ENCODE data around the gene ZFYVE21. TPM values are rescaled to one million over a fixed set of nuclear protein-coding genes. Genes with fewer than 3 reads are reported as not detected.

ZFYVE21 gene
- total RNA-seq, 1 donor = 2.0 TPM

GRCh38 chr14:103731916-103732867 lies 16.6 kb downstream of the ZFYVE21 start:
- Histone ChIP-seq H3K27me3 (ENCODE audit: insufficient read depth, low read length) (no peaks in the 10 kb centered on the region), H3K4me3 (ENCODE audit: low read length) (no peak overlapping the region), H3K9me3 (ENCODE audit: low read depth, low read length) (no peaks in the 10 kb centered on the region), H3K4me1 (ENCODE audit: insufficient read depth, low read length) (no peaks in the 10 kb centered on the region)

- H3K4me3 ChIP-seq (ENCODE audit: low read length) = no peak overlapping the region
- H3K9me3 ChIP-seq (ENCODE audit: low read depth, low read length) = no peaks in the 10 kb centered on the region
- H3K27me3 ChIP-seq (ENCODE audit: insufficient read depth, low read length) = no peaks in the 10 kb centered on the region
- no peaks in the 10 kb centered on the region for H3K4me1 ChIP-seq (ENCODE audit: insufficient read depth, low read length)
These were observed 17.4 kb downstream of the ZFYVE21 start for GRCh38 chr14:103732868-103733620.

- Histone ChIP-seq H3K9me3 (ENCODE audit: low read depth, low read length) (no peaks in the 10 kb centered on the region), H3K27me3 (ENCODE audit: insufficient read depth, low read length) (no peaks in the 10 kb centered on the region), H3K4me3 (ENCODE audit: low read length) (no peak overlapping the region), H3K4me1 (ENCODE audit: insufficient read depth, low read length) (no peaks in the 10 kb centered on the region)
These were observed 18.0 kb downstream of the ZFYVE21 start for GRCh38 chr14:103733651-103734050.

GRCh38 chr14:103734081-103734888 lies 18.7 kb downstream of the ZFYVE21 start:
- Histone ChIP-seq H3K4me3 (ENCODE audit: low read length) (no peak overlapping the region), H3K4me1 (ENCODE audit: insufficient read depth, low read length) (no peaks in the 10 kb centered on the region), H3K27me3 (ENCODE audit: insufficient read depth, low read length) (no peaks in the 10 kb centered on the region)

GRCh38 chr14:103735022-103735421 lies 19.4 kb downstream of the ZFYVE21 start:
- Histone ChIP-seq H3K4me1 (ENCODE audit: insufficient read depth, low read length) (no peaks in the 10 kb centered on the region), H3K4me3 (ENCODE audit: low read length) (no peak overlapping the region), H3K9me3 (ENCODE audit: low read depth, low read length) (no peaks in the 10 kb centered on the region), H3K27me3 (ENCODE audit: insufficient read depth, low read length) (no peaks in the 10 kb centered on the region)

More at GRCh38 chr14:103734081-103734888, 18.7 kb downstream of the ZFYVE21 start:
- H3K9me3 ChIP-seq (ENCODE audit: low read depth, low read length) = no peaks in the 10 kb centered on the region

- Histone ChIP-seq H3K27me3 (ENCODE audit: insufficient read depth, low read length) (no peaks in the 10 kb centered on the region), H3K4me1 (ENCODE audit: insufficient read depth, low read length) (no peaks in the 10 kb centered on the region), H3K9me3 (ENCODE audit: low read depth, low read length) (no peaks in the 10 kb centered on the region), H3K4me3 (ENCODE audit: low read length) (no peak overlapping the region)
These were observed 19.8 kb downstream of the ZFYVE21 start for GRCh38 chr14:103735439-103735814.

- H3K4me3 ChIP-seq (ENCODE audit: low read length) = no peak overlapping the region
- no peaks in the 10 kb centered on the region for H3K9me3 ChIP-seq (ENCODE audit: low read depth, low read length)
- H3K4me1 ChIP-seq (ENCODE audit: insufficient read depth, low read length) = no peaks in the 10 kb centered on the region
- no peaks in the 10 kb centered on the region for H3K27me3 ChIP-seq (ENCODE audit: insufficient read depth, low read length)
These were observed 20.4 kb downstream of the ZFYVE21 start for GRCh38 chr14:103735815-103736545.

- Histone ChIP-seq H3K27me3 (ENCODE audit: insufficient read depth, low read length) (no peaks in the 10 kb centered on the region), H3K4me3 (ENCODE audit: low read length) (no peak overlapping the region), H3K4me1 (ENCODE audit: insufficient read depth, low read length) (no peaks in the 10 kb centered on the region), H3K9me3 (ENCODE audit: low read depth, low read length) (no peaks in the 10 kb centered on the region)
These were observed 21.2 kb downstream of the ZFYVE21 start for GRCh38 chr14:103736546-103737431.

GRCh38 chr14:103737432-103738045 lies 21.9 kb downstream of the ZFYVE21 start:
- Histone ChIP-seq H3K4me3 (ENCODE audit: low read length) (no peak overlapping the region), H3K9me3 (ENCODE audit: low read depth, low read length) (no peaks in the 10 kb centered on the region), H3K4me1 (ENCODE audit: insufficient read depth, low read length) (no peaks in the 10 kb centered on the region), H3K27me3 (ENCODE audit: insufficient read depth, low read length) (no peaks in the 10 kb centered on the region)

- Histone ChIP-seq H3K9me3 (ENCODE audit: low read depth, low read length) (no peaks in the 10 kb centered on the region), H3K27me3 (ENCODE audit: insufficient read depth, low read length) (no peaks in the 10 kb centered on the region), H3K4me3 (ENCODE audit: low read length) (no peak overlapping the region), H3K4me1 (ENCODE audit: insufficient read depth, low read length) (no peaks in the 10 kb centered on the region)
These were observed 22.6 kb downstream of the ZFYVE21 start for GRCh38 chr14:103738166-103738565.

- Histone ChIP-seq H3K27me3 (ENCODE audit: insufficient read depth, low read length) (no peaks in the 10 kb centered on the region), H3K4me3 (ENCODE audit: low read length) (no peak overlapping the region), H3K4me1 (ENCODE audit: insufficient read depth, low read length) (no peaks in the 10 kb centered on the region), H3K9me3 (ENCODE audit: low read depth, low read length) (no peaks in the 10 kb centered on the region)
These were observed 23.3 kb downstream of the ZFYVE21 start for GRCh38 chr14:103738701-103739451.

GRCh38 chr14:103739466-103739792 lies 23.8 kb downstream of the ZFYVE21 start:
- Histone ChIP-seq H3K4me1 (ENCODE audit: insufficient read depth, low read length) (no peaks in the 10 kb centered on the region), H3K4me3 (ENCODE audit: low read length) (no peak overlapping the region), H3K9me3 (ENCODE audit: low read depth, low read length) (no peaks in the 10 kb centered on the region), H3K27me3 (ENCODE audit: insufficient read depth, low read length) (no peaks in the 10 kb centered on the region)

Measured in mononuclear cell (primary cell).